Measurements from ENCODE around the gene LGI1. TPM values are rescaled to one million over a fixed set of nuclear protein-coding genes. Genes with fewer than 3 reads are reported as not detected.

The LGI1 gene
- total RNA-seq, 3 donors from 2014 or later: not detected

- Mint-ChIP-seq H3K4me3 (no peak overlapping the region), H3K36me3 (ENCODE audit: insufficient read depth) (no peaks in the 10 kb centered on the region), H3K4me1 (ENCODE audit: low read depth) (no peaks in the 10 kb centered on the region), H3K9me3 (no peaks in the 10 kb centered on the region), H3K27me3 (ENCODE audit: low read depth) (peaks cover 15% of the 10 kb centered on the region)
- ATAC-seq (no peak), DNase-seq (no peak)
These were observed 10.1 kb downstream of the LGI1 start for GRCh38 chr10:93767724-93768399.

DNA sequence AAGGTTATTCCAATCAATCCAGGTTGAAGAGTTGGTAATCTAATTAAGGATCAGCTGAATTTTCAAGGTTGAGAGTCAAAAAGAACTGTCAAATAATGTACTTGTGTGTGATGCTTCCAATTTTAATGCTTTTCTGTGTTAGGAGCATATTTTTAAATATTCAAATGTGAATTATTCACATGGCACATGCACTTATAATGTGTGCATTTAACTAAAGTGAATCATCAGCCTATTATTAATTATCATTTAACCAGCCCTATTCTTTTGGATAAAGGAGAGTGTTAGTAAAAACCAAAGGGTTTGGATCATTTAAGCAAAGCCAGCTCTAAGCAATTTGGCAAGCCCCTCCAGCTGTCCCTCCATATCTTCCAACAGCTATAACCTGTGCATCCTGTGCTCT is 11.2 kb downstream of the LGI1 start:
- peaks cover 8% of the 10 kb centered on the region for H3K27me3 Mint-ChIP-seq (ENCODE audit: low read depth)

GRCh38 chr10:93771354-93771753 is 13.6 kb downstream of the LGI1 start:
- Mint-ChIP-seq H3K4me1 (ENCODE audit: low read depth) (no peaks in the 10 kb centered on the region), H3K4me3 (no peak overlapping the region), H3K36me3 (ENCODE audit: insufficient read depth) (no peaks in the 10 kb centered on the region), H3K27me3 (ENCODE audit: low read depth) (peaks cover 14% of the 10 kb centered on the region), H3K9me3 (no peaks in the 10 kb centered on the region)
- no peak for ATAC-seq
- no peak for DNase-seq

More for the DNA sequence above, 11.2 kb downstream of the LGI1 start:
- DNase-seq (no peak), ATAC-seq (no peak)
- Mint-ChIP-seq H3K36me3 (ENCODE audit: insufficient read depth) (no peaks in the 10 kb centered on the region), H3K4me3 (no peak overlapping the region), H3K4me1 (ENCODE audit: low read depth) (no peaks in the 10 kb centered on the region), H3K9me3 (no peaks in the 10 kb centered on the region)

- DNase-seq: no peak
- H3K4me1 Mint-ChIP-seq (ENCODE audit: low read depth): no peaks in the 10 kb centered on the region
- peaks cover 16% of the 10 kb centered on the region for H3K27me3 Mint-ChIP-seq (ENCODE audit: low read depth)
- H3K4me3 Mint-ChIP-seq: no peak overlapping the region
- no peaks in the 10 kb centered on the region for H3K36me3 Mint-ChIP-seq (ENCODE audit: insufficient read depth)
- H3K9me3 Mint-ChIP-seq: no peaks in the 10 kb centered on the region
- ATAC-seq: no peak
These were observed 15.4 kb downstream of the LGI1 start for GRCh38 chr10:93773120-93773519.

GRCh38 chr10:93773705-93774104 is 16.0 kb downstream of the LGI1 start:
- no peak for ATAC-seq
- no peaks in the 10 kb centered on the region for H3K36me3 Mint-ChIP-seq (ENCODE audit: insufficient read depth)
- no peaks in the 10 kb centered on the region for H3K9me3 Mint-ChIP-seq

DNA sequence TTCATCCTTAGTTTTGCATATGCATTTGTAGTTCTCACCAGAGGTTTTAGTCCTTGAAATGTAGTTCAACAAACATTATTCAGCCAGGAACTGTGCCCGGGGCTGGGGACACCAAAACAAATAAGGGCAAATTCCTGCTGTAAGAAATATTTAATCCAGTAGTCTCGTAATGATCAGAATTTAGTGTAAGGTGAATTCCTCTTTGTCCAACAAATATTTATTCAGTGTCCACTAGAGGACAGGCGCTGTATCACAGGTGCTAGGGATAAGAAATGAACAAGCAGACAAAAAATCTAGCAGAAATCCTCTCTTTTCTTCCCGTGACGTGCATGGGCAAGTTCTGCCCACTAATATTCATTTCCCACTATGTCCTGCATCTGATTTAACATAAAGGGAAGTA is 17.6 kb downstream of the LGI1 start:
- H3K4me1 Mint-ChIP-seq (ENCODE audit: low read depth): no peaks in the 10 kb centered on the region
- no peaks in the 10 kb centered on the region for H3K9me3 Mint-ChIP-seq
- H3K27me3 Mint-ChIP-seq (ENCODE audit: low read depth): peaks cover 14% of the 10 kb centered on the region
- H3K4me3 Mint-ChIP-seq: no peak overlapping the region
- H3K36me3 Mint-ChIP-seq (ENCODE audit: insufficient read depth): no peaks in the 10 kb centered on the region
- ATAC-seq (no peak), DNase-seq (no peak)

More at GRCh38 chr10:93773705-93774104, 16.0 kb downstream of the LGI1 start:
- H3K4me3 Mint-ChIP-seq: no peak overlapping the region
- no peak for DNase-seq
- peaks cover 16% of the 10 kb centered on the region for H3K27me3 Mint-ChIP-seq (ENCODE audit: low read depth)
- no peaks in the 10 kb centered on the region for H3K4me1 Mint-ChIP-seq (ENCODE audit: low read depth)

GRCh38 chr10:93777092-93777491 is 19.4 kb downstream of the LGI1 start:
- H3K9me3 Mint-ChIP-seq: no peaks in the 10 kb centered on the region
- H3K4me1 Mint-ChIP-seq (ENCODE audit: low read depth): no peaks in the 10 kb centered on the region
- ATAC-seq (no peak), DNase-seq (no peak)
- H3K4me3 Mint-ChIP-seq: no peak overlapping the region
- H3K27me3 Mint-ChIP-seq (ENCODE audit: low read depth): peaks cover 12% of the 10 kb centered on the region
- H3K36me3 Mint-ChIP-seq (ENCODE audit: insufficient read depth): no peaks in the 10 kb centered on the region

DNA sequence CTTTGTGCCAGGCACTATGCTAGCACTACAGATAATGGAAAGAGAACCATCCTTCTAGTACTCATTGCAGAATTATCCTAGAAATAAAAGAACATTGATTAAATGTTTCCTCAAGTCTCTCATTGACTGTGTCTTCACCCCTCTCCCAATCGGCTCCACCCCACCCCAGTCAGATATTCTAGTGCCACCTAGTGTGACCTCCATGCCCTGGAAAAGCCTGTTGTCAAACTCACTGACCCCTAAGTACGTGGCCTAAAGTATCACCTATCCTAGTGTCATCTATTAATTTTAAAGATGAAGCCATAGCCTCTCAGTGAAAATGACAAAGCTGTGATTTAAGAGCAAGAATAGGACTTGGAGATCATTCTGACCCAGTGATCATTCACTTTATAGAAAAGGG is 26.3 kb downstream of the LGI1 start:
- Mint-ChIP-seq H3K4me1 (ENCODE audit: low read depth) (no peaks in the 10 kb centered on the region), H3K36me3 (ENCODE audit: insufficient read depth) (no peaks in the 10 kb centered on the region), H3K4me3 (no peak overlapping the region), H3K9me3 (no peaks in the 10 kb centered on the region), H3K27me3 (ENCODE audit: low read depth) (peaks cover 3% of the 10 kb centered on the region)
- ATAC-seq (no peak), DNase-seq (no peak)

GRCh38 chr10:93788413-93789208 is 30.9 kb downstream of the LGI1 start:
- Mint-ChIP-seq H3K36me3 (ENCODE audit: insufficient read depth) (no peaks in the 10 kb centered on the region), H3K4me3 (no peak overlapping the region), H3K9me3 (no peaks in the 10 kb centered on the region), H3K27me3 (ENCODE audit: low read depth) (peaks cover 7% of the 10 kb centered on the region), H3K4me1 (ENCODE audit: low read depth) (no peaks in the 10 kb centered on the region)
- ATAC-seq: no peak
- DNase-seq: no peak

- no peak for ATAC-seq
- peaks cover 13% of the 10 kb centered on the region for H3K27me3 Mint-ChIP-seq (ENCODE audit: low read depth)
- no peaks in the 10 kb centered on the region for H3K9me3 Mint-ChIP-seq
- no peak overlapping the region for H3K4me3 Mint-ChIP-seq
- no peaks in the 10 kb centered on the region for H3K36me3 Mint-ChIP-seq (ENCODE audit: insufficient read depth)
- no peak for DNase-seq
- no peaks in the 10 kb centered on the region for H3K4me1 Mint-ChIP-seq (ENCODE audit: low read depth)
These were observed 32.7 kb downstream of the LGI1 start for GRCh38 chr10:93790439-93790838.

GRCh38 chr10:93796167-93796566 is 38.4 kb downstream of the LGI1 start:
- H3K4me1 Mint-ChIP-seq (ENCODE audit: low read depth): no peaks in the 10 kb centered on the region
- H3K27me3 Mint-ChIP-seq (ENCODE audit: low read depth): peaks cover 9% of the 10 kb centered on the region
- H3K36me3 Mint-ChIP-seq (ENCODE audit: insufficient read depth): no peaks in the 10 kb centered on the region
- H3K4me3 Mint-ChIP-seq: no peak overlapping the region
- no peak for DNase-seq
- ATAC-seq: no peak
- H3K9me3 Mint-ChIP-seq: no peaks in the 10 kb centered on the region

DNA sequence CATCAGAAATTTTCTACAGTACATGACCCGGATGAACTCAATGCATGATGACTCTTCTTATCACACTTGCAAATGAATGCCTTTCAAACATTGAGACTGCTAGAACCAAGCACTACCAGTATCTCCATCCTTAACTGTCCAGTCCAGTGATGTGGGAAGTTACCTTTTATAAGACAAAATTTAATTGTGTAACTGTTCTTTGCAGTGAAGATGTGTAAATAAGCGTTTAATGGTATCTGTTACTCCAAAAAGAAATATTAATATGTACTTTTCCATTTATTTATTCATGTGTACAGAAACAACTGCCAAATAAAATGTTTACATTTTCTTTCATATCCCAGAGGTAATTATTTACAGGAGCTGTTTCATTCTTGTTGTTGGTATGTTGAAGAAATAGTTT is 40.1 kb downstream of the LGI1 start:
- no peak for DNase-seq
- ATAC-seq: no peak
- no peak overlapping the region for H3K4me3 Mint-ChIP-seq

GRCh38 chr10:93799155-93799708 is 41.5 kb downstream of the LGI1 start:
- ATAC-seq: no peak
- Mint-ChIP-seq H3K4me3 (no peak overlapping the region), H3K9me3 (no peaks in the 10 kb centered on the region), H3K36me3 (ENCODE audit: insufficient read depth) (no peaks in the 10 kb centered on the region), H3K27me3 (ENCODE audit: low read depth) (peaks cover 20% of the 10 kb centered on the region), H3K4me1 (ENCODE audit: low read depth) (no peaks in the 10 kb centered on the region)
- no peak for DNase-seq

More for the DNA sequence above, 40.1 kb downstream of the LGI1 start:
- H3K9me3 Mint-ChIP-seq: no peaks in the 10 kb centered on the region
- peaks cover 20% of the 10 kb centered on the region for H3K27me3 Mint-ChIP-seq (ENCODE audit: low read depth)
- H3K36me3 Mint-ChIP-seq (ENCODE audit: insufficient read depth): no peaks in the 10 kb centered on the region
- no peaks in the 10 kb centered on the region for H3K4me1 Mint-ChIP-seq (ENCODE audit: low read depth)

DNA sequence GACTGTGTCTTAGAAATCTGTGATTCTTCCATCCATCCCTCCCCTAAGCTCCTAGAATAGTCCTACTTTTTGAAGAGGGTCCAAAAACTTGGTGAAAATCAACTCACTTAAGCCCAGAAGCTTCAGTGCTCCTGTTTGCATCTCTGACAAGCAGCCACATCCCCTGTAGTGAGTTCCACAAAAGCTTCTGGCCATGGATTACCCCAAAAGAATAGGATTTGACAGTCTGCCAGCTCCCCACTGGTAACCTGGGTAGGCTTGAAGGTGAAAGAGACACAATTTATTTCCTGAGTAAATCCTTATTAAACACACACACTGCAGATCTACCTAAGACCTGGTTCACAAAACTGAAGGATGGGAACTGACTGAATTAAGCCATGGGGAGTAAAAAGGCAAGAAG is 46.5 kb downstream of the LGI1 start:
- peaks cover 30% of the 10 kb centered on the region for H3K27me3 Mint-ChIP-seq (ENCODE audit: low read depth)
- DNase-seq (no peak), ATAC-seq (no peak)
- no peaks in the 10 kb centered on the region for H3K4me1 Mint-ChIP-seq (ENCODE audit: low read depth)
- H3K9me3 Mint-ChIP-seq: no peaks in the 10 kb centered on the region
- H3K4me3 Mint-ChIP-seq: no peak overlapping the region
- no peaks in the 10 kb centered on the region for H3K36me3 Mint-ChIP-seq (ENCODE audit: insufficient read depth)

DNA sequence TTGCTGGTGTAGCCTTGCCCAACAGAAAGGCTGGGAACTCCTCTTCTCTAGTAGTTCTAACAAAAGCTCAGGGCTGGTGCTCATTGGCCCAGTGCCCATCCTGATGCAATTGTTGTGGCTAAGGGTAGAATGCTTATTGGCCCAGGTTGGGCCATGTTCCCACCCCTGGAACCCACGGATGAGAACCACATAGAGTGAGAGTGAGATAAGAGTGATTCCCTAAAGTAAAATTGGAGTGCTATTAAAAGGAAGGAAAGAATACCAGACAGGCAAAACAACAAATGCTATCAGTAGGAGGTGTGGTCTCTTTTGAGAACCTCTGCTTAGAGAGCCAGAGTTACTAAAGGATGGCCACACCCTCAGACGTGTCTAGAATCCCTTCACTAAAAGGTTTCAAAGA is 49.2 kb downstream of the LGI1 start:
- Mint-ChIP-seq H3K27me3 (ENCODE audit: low read depth) (peaks cover 35% of the 10 kb centered on the region), H3K9me3 (no peaks in the 10 kb centered on the region), H3K36me3 (ENCODE audit: insufficient read depth) (no peaks in the 10 kb centered on the region), H3K4me1 (ENCODE audit: low read depth) (no peaks in the 10 kb centered on the region), H3K4me3 (no peak overlapping the region)
- ATAC-seq: no peak
- no peak for DNase-seq

Measured in activated T-cell treated with anti-CD3 and anti-CD28 coated beads, Interleukin-2, amount 50 U/mL, for 4 hours (primary cell).